PC-9 (cell line): ENCODE data around the gene DNAJB14. TPM values are rescaled to one million over a fixed set of nuclear protein-coding genes. Genes with fewer than 3 reads are reported as not detected.

Experiments
- BruUV-seq: library from RNA; stranded (reverse); fragments of 400-500 nt; replicated peaks from 2 replicates; lab custom pipeline; 2021; lab: Mats Ljungman, UMichigan
- CTCF ChIA-PET: fragments of 300-600 bp; sonication (Branson Sonifier 250); formaldehyde crosslinking; loops from one replicate; lab custom pipeline; 2022; ENCODE audit warnings: antibody characterized with exemption; lab: Charles Lee
- POLR2A ChIA-PET: fragments of 300-600 bp; sonication (Branson Sonifier 250); formaldehyde crosslinking; loops from one replicate; lab custom pipeline; 2022; ENCODE audit warnings: antibody characterized with exemption; ENCODE audit not compliant: unreplicated experiment; lab: Charles Lee
- DNase-seq, 2 experiments: peaks; one replicate each; pipeline versions ENCODE4 v3.0.0 to v3.0.0-alpha.2; 2015 to 2022; ENCODE audit warnings: mixed read lengths in 1 of 2
- H2AFZ ChIP-seq: fragments of 200-600 bp; sonication (generic); 2 replicates; pipeline ENCODE4 v1.8.1; 2017; ENCODE audit warnings: antibody characterized with exemption
- H3F3A ChIP-seq: fragments of 200-600 bp; sonication (generic); 2 replicates; pipeline ENCODE4 v1.8.1; 2017; ENCODE audit warnings: antibody characterized with exemption, mild to moderate bottlenecking, low read depth; ENCODE audit not compliant: insufficient read depth
- H3K27ac ChIP-seq: fragments of 200-600 bp; sonication (generic); 2 replicates; pipeline ENCODE4 v1.6.1; 2016; ENCODE audit warnings: mixed run types
- H3K27me3 ChIP-seq: fragments of 200-600 bp; sonication (generic); 2 replicates; pipeline ENCODE4 v1.6.1; 2016; ENCODE audit warnings: low read depth, mixed run types; ENCODE audit not compliant: insufficient read depth
- H3K36me3 ChIP-seq: fragments of 200-600 bp; sonication (generic); 2 replicates; pipeline ENCODE4 v1.6.1; 2016; ENCODE audit warnings: low read depth, mixed run types
- H3K4me1 ChIP-seq: fragments of 200-600 bp; sonication (generic); replicated peaks from 2 replicates; pipeline ENCODE4 v1.6.1; 2016; ENCODE audit warnings: mixed run types; ENCODE audit not compliant: insufficient read depth
- H3K4me2 ChIP-seq: fragments of 200-600 bp; sonication (generic); 2 replicates; pipeline ENCODE4 v1.6.1; 2017; ENCODE audit warnings: mixed run types
- H3K4me3 ChIP-seq: fragments of 200-600 bp; sonication (generic); 2 replicates; pipeline ENCODE4 v1.6.1; 2016; ENCODE audit warnings: mixed run types
- H3K79me2 ChIP-seq: fragments of 200-600 bp; sonication (generic); 2 replicates; pipeline ENCODE4 v1.6.1; 2017; ENCODE audit warnings: low read depth, mixed run types
- H3K9me2 ChIP-seq: fragments of 200-600 bp; sonication (generic); 2 replicates; pipeline ENCODE4 v1.8.1; 2017; ENCODE audit warnings: mild to moderate bottlenecking; ENCODE audit not compliant: insufficient read depth
- H3K9me3 ChIP-seq: fragments of 200-600 bp; sonication (generic); 2 replicates; pipeline ENCODE4 v1.8.1; 2016; ENCODE audit warnings: low read depth; ENCODE audit not compliant: insufficient read depth
- H4K20me1 ChIP-seq: fragments of 200-600 bp; sonication (generic); 2 replicates; pipeline ENCODE4 v1.8.1; 2017; ENCODE audit not compliant: insufficient read depth
- CTCF ChIP-seq: fragments of 200-600 bp; sonication (generic); conservative IDR thresholded peaks from 2 replicates; pipeline ENCODE4 v1.6.1; 2017; ENCODE audit warnings: mixed run types, antibody characterized with exemption, mild to moderate bottlenecking, moderate library complexity
- EZH2 ChIP-seq: fragments of 200-600 bp; sonication (generic); IDR thresholded peaks from 2 replicates; pipeline ENCODE4 v1.8.0; 2017; ENCODE audit warnings: antibody characterized with exemption, low read depth
- intact Hi-C: fragments of 100-400 bp; cut with micrococcal nuclease; formaldehyde crosslinking; loops from one replicate; pipeline ENCODE4 v1.10.0; 2022; ENCODE audit not compliant: unreplicated experiment
- total RNA-seq: library from RNA; stranded (reverse); gene quantifications from 2 replicates; pipeline ENCODE4 v1.2.3, GENCODE V29; 2021

Gene DNAJB14
- total RNA-seq, 1 experiment from 2014 or later: 28.6 TPM

- ChIA-PET POLR2A (interaction anchor here (0.6 kb wide), 1 partner anchor 50 kb away, joined by 6 read pairs; the partner anchor contains the start of gene LAMTOR3), CTCF (no interaction called here)
- Histone ChIP-seq H3K9me2 (no peaks in the 10 kb centered on the region), H2AFZ (no peak overlapping the region), H3K79me2 (peaks cover 84% of the 10 kb centered on the region), H3F3A (peaks cover 21% of the 10 kb centered on the region), H3K4me2 (peak overlapping the region; percentile 95), H3K36me3 (peaks cover 21% of the 10 kb centered on the region), H3K4me3 (no peak overlapping the region), H3K4me1 (peaks cover 29% of the 10 kb centered on the region), H3K9me3 (no peaks in the 10 kb centered on the region), H4K20me1 (peaks cover 8% of the 10 kb centered on the region), H3K27me3 (no peaks in the 10 kb centered on the region), H3K27ac (no peak overlapping the region)
- intact Hi-C loops: no loop called here
- no TSS peak for BruUV-seq
- no peak for DNase-seq
- TF ChIP-seq EZH2: no peak
- no peak for TF ChIP-seq CTCF
These were observed 2.4 kb downstream of the DNAJB14 start for GRCh38 chr4:99943904-99944437.

GRCh38 chr4:99938243-99938753 is 8.1 kb downstream of the DNAJB14 start:
- H4K20me1 ChIP-seq: peaks cover 7% of the 10 kb centered on the region; the same call in 1 of the 2 replicates
- H3K4me3 ChIP-seq: no peak overlapping the region
- H3K27me3 ChIP-seq: no peaks in the 10 kb centered on the region
- peaks cover 6% of the 10 kb centered on the region; the same call in 1 of the 2 replicates for H3F3A ChIP-seq
- H2AFZ ChIP-seq: no peak overlapping the region
- peaks cover 17% of the 10 kb centered on the region for H3K36me3 ChIP-seq
- H3K9me2 ChIP-seq: no peaks in the 10 kb centered on the region
- H3K27ac ChIP-seq: no peak overlapping the region
- no peak overlapping the region for H3K4me2 ChIP-seq
- peaks cover 13% of the 10 kb centered on the region for H3K9me3 ChIP-seq
- no peaks in the 10 kb centered on the region for H3K4me1 ChIP-seq
- peaks cover 85% of the 10 kb centered on the region for H3K79me2 ChIP-seq
- no TSS peak for BruUV-seq
- TF ChIP-seq CTCF (no peak), EZH2 (no peak)
- intact Hi-C loops: no loop called here
- ChIA-PET POLR2A (no interaction called here), CTCF (no interaction called here)
- no peak for DNase-seq

GRCh38 chr4:99934891-99935290 is 11.5 kb downstream of the DNAJB14 start:
- peaks cover 11% of the 10 kb centered on the region for H4K20me1 ChIP-seq
- intact Hi-C loops: no loop called here

More at GRCh38 chr4:99934891-99935290, 11.5 kb downstream of the DNAJB14 start:
- Histone ChIP-seq H3K9me3 (peaks cover 13% of the 10 kb centered on the region), H3K4me1 (no peaks in the 10 kb centered on the region), H3K27me3 (no peaks in the 10 kb centered on the region), H3K4me2 (no peak overlapping the region), H3K27ac (no peak overlapping the region), H3K9me2 (no peaks in the 10 kb centered on the region), H3F3A (peaks cover 6% of the 10 kb centered on the region; the same call in 1 of the 2 replicates), H3K79me2 (peaks cover 88% of the 10 kb centered on the region), H2AFZ (no peak overlapping the region), H3K4me3 (no peak overlapping the region), H3K36me3 (peaks cover 24% of the 10 kb centered on the region)
- POLR2A ChIA-PET: no interaction called here
- no TSS peak for BruUV-seq
- CTCF ChIA-PET: no interaction called here
- TF ChIP-seq CTCF (no peak), EZH2 (no peak)
- DNase-seq: no peak
